ENCODE measurements around the gene HABP2. TPM values are rescaled to one million over a fixed set of nuclear protein-coding genes. Genes with fewer than 3 reads are reported as not detected.

HABP2 gene
- total and polyA plus RNA-seq, 2 experiments from 2014 or later = not detected

- DNase-seq (ENCODE audit: low spot score) = no peak
- Mint-ChIP-seq H3K27me3 (ENCODE audit: insufficient read depth, low read depth, poor library complexity) (peaks cover 10% of the 10 kb centered on the region), H3K9me3 (no peaks in the 10 kb centered on the region), H3K4me3 (no peak overlapping the region), H3K4me1 (peaks cover 5% of the 10 kb centered on the region; the same call in 2 of the 3 replicates), H3K36me3 (ENCODE audit: low read depth) (no peaks in the 10 kb centered on the region), H3K27ac (no peak overlapping the region)
- H2AFZ ChIP-seq = no peak overlapping the region
- H3K4me1 ChIP-seq (ENCODE audit: insufficient read depth) = no peaks in the 10 kb centered on the region
- H3K36me3 ChIP-seq (ENCODE audit: insufficient read depth) = no peaks in the 10 kb centered on the region
- no peak overlapping the region for H3K4me2 ChIP-seq
- H3K27me3 ChIP-seq (ENCODE audit: insufficient read depth) = no peaks in the 10 kb centered on the region
- H4K20me1 ChIP-seq (replicated peaks; ENCODE audit: insufficient read depth) = no peaks in the 10 kb centered on the region
- H3K27ac ChIP-seq (ENCODE audit: low read depth) = no peak overlapping the region
- no peaks in the 10 kb centered on the region for H3F3A ChIP-seq (replicated peaks; ENCODE audit: low read depth)
- no peak overlapping the region for H3K4me3 ChIP-seq
- TF ChIP-seq ZNF331 (CRISPR knock-in tag; IDR thresholded peaks at IDR 0.05; ENCODE audit: low read depth) (no peak), NANOG (IDR thresholded peaks at IDR 0.05; ENCODE audit: borderline replicate concordance) (no peak), CREB1 (CRISPR knock-in tag; IDR thresholded peaks at IDR 0.05; ENCODE audit: low read depth) (no peak), POLR2AphosphoS5 (IDR thresholded peaks at IDR 0.05; ENCODE audit: low read depth) (no peak), EZH2phosphoT487 (IDR thresholded peaks at IDR 0.05; ENCODE audit: unreplicated experiment) (no peak), REST (IDR thresholded peaks at IDR 0.05; ENCODE audit: unreplicated experiment) (no peak), ZNF114 (CRISPR knock-in tag; IDR thresholded peaks at IDR 0.05) (no peak), EZH2 (IDR thresholded peaks at IDR 0.05; ENCODE audit: low read depth, unreplicated experiment) (no peak), ETS1 (IDR thresholded peaks at IDR 0.05) (no peak), JUNB (IDR thresholded peaks at IDR 0.05; ENCODE audit: unreplicated experiment) (no peak), STAT1 (IDR thresholded peaks at IDR 0.05; ENCODE audit: unreplicated experiment) (no peak), ZNF462 (CRISPR knock-in tag; IDR thresholded peaks at IDR 0.05) (no peak), CTCF (conservative IDR thresholded peaks at IDR 0.05; ENCODE audit: low read depth in 2 of 2) (no peak)
- peaks cover 4% of the 10 kb centered on the region; the same call in 1 of the 2 replicates for H3K9me2 ChIP-seq (ENCODE audit: insufficient read depth)
- H3K79me2 ChIP-seq (replicated peaks; ENCODE audit: insufficient read depth) = no peaks in the 10 kb centered on the region
- ATAC-seq = no peak
Observed at GRCh38 chr10:113583571-113583970, 30.7 kb downstream of the HABP2 start.

Data from GM23338 (cell line).